ENCODE results near the gene L3MBTL1.
"Not testable (repeated sequence)": the region's sequence is repeated elsewhere in the genome, so short reads cannot be mapped to it uniquely, and the experiment has no call there.

L3MBTL1 gene

GRCh38 chr20:43579861-43580793, 72.6 kb downstream of the L3MBTL1 start:
- TF ChIP-seq, protein P1, sequence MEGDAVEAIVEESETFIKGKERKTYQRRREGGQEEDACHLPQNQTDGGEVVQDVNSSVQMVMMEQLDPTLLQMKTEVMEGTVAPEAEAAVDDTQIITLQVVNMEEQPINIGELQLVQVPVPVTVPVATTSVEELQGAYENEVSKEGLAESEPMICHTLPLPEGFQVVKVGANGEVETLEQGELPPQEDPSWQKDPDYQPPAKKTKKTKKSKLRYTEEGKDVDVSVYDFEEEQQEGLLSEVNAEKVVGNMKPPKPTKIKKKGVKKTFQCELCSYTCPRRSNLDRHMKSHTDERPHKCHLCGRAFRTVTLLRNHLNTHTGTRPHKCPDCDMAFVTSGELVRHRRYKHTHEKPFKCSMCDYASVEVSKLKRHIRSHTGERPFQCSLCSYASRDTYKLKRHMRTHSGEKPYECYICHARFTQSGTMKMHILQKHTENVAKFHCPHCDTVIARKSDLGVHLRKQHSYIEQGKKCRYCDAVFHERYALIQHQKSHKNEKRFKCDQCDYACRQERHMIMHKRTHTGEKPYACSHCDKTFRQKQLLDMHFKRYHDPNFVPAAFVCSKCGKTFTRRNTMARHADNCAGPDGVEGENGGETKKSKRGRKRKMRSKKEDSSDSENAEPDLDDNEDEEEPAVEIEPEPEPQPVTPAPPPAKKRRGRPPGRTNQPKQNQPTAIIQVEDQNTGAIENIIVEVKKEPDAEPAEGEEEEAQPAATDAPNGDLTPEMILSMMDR (IDR thresholded peaks at IDR 0.05; ENCODE audit: low read depth, low read length): no peak
- H3K4me3 ChIP-seq (ENCODE audit: low read depth, low read length): no peak overlapping the region

GRCh38 chr20:43583133-43583864, 75.8 kb downstream of the L3MBTL1 start:
- TF ChIP-seq, protein P1 (IDR thresholded peaks at IDR 0.05; ENCODE audit: low read depth, low read length): no peak
- H3K4me3 ChIP-seq (ENCODE audit: low read depth, low read length): no peak overlapping the region

DNA sequence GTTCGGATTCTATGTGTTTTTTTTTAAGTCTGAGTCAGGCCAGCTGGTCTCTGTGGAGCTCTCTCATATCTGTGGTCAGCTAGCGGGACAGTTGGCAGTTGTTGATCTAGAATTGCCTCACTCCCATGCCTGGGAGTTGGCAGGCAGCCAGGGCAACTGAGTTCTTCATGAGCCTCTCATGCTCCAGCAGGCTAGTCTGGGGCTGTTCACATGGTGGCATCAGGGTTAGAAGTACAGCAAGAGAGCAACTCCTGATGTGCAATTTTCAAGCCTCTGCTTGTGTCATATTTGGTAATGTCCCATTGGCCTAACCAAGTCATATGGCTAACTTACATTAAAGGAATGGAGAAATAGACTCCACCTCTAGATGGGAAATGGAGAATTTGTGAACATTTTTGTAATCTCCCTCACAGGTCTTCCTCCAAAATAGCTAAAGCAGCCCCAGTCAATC, 76.5 kb downstream of the L3MBTL1 start:
- TF ChIP-seq, protein P1 (IDR thresholded peaks at IDR 0.05; ENCODE audit: low read depth, low read length): no peak
- H3K4me3 ChIP-seq (ENCODE audit: low read depth, low read length): no peak overlapping the region

- no peak overlapping the region for H3K4me3 ChIP-seq (ENCODE audit: low read depth, low read length)
- TF ChIP-seq, protein P1 (IDR thresholded peaks at IDR 0.05; ENCODE audit: low read depth, low read length): no peak
Measured at GRCh38 chr20:43584448-43585136, 77.1 kb downstream of the L3MBTL1 start.

DNA sequence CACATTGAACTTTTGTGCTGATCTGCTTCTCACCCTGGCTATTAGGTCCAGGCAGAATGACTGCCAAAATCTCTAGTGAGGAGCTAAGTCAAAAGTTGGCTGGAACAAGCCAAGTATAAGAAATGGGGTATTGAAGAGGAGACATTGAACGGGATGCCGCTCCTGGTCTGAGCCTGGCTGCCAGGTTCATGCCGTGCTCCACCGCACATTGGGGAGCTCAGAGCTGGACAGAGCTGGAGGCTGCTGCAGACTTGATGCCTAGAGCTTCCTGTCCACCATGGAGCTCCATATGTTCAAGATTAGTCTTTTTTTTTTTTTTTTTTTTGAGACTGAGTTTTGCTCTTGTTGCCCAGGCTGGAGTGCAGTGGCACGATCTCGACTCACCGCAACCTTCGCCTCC, 79.1 kb downstream of the L3MBTL1 start:
- TF ChIP-seq, protein P1 (IDR thresholded peaks at IDR 0.05; ENCODE audit: low read depth, low read length): no peak
- H3K4me3 ChIP-seq (ENCODE audit: low read depth, low read length): no peak overlapping the region

DNA sequence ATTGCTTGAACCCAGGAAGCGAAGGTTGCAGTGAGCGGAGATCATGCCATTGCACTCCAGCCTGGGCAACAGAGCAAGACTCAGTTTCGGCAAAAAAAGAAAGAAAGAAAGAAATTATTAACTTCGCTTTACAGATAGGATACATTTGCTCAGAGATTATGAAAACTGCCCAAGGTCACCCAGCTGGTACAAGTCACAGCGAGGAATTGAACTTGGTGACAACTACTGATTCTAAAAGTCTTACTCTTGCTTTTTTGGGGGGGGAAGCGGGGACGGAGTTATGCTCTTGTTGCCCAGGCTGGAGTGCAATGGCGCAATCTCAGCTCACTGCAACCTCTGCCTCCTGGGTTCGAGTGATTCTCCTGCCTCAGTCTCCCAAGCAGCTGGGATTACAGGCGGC, 81.0 kb downstream of the L3MBTL1 start:
- H3K4me3 ChIP-seq (ENCODE audit: low read depth, low read length): not testable (repeated sequence)

GRCh38 chr20:43590036-43590391, 82.5 kb downstream of the L3MBTL1 start:
- TF ChIP-seq, protein P1 (IDR thresholded peaks at IDR 0.05; ENCODE audit: low read depth, low read length): no peak

More at GRCh38 chr20:43590036-43590391, 82.5 kb downstream of the L3MBTL1 start:
- peak overlapping the region; percentile 75 for H3K4me3 ChIP-seq (ENCODE audit: low read depth, low read length)
